OCI-LY1 (cell line): ENCODE measurements around the gene ALG3.

Source experiments
- CTCF ChIP-seq: fragments of 200-600 bp; sonication (generic), shearing (Covaris generic); IDR thresholded peaks from 2 replicates; pipeline ENCODE4 v1.5.1; 2017; ENCODE audit warnings: mild to moderate bottlenecking, antibody characterized with exemption, low read length, moderate library complexity, mixed read lengths
- EZH2 ChIP-seq: fragments of 200-600 bp; sonication (generic), shearing (Covaris generic); IDR thresholded peaks from 2 replicates; pipeline ENCODE4 v1.8.0; 2017; ENCODE audit warnings: borderline replicate concordance, mixed run types, mild to moderate bottlenecking, antibody characterized with exemption, low read length, moderate library complexity, mixed read lengths

GRCh38 chr3:184234671-184235380 lies 13.9 kb downstream of the ALG3 start:
- no peak for TF ChIP-seq CTCF
- no peak for TF ChIP-seq EZH2
